Measurements from ENCODE around the gene CTSZ. TPM values are rescaled to one million over a fixed set of nuclear protein-coding genes. Genes with fewer than 3 reads are reported as not detected.

CTSZ gene
- total and polyA plus RNA-seq, 2 donors (not counting 1 experiment from before 2014, with no cell fraction given): 285 to 319 TPM

GRCh38 chr20:58945965-58946631, 61.0 kb downstream of the CTSZ start:
- no peak overlapping the region for H3K9ac ChIP-seq (ENCODE audit: low read length)
- H4K20me1 ChIP-seq (ENCODE audit: control insufficient read depth, insufficient read depth, low read length, poor library complexity, severe bottlenecking): no peaks in the 10 kb centered on the region
- no peaks in the 10 kb centered on the region for H3K79me2 ChIP-seq (ENCODE audit: control insufficient read depth, insufficient read depth, low read length)
- no peaks in the 10 kb centered on the region for H3K36me3 ChIP-seq (replicated peaks in 1 of 2; ENCODE audit: control extremely low read depth in 1 of 2, control insufficient read depth in 1 of 2, extremely low read depth in 1 of 2, insufficient read depth in 2 of 2, low read length in 1 of 2)
- H3K4me1 ChIP-seq (ENCODE audit: control insufficient read depth in 2 of 2, insufficient read depth in 2 of 2, low read length in 2 of 2): peaks cover 9% of the 10 kb centered on the region in 2 donors
- H3K4me2 ChIP-seq (replicated peaks; ENCODE audit: low read depth, low read length, poor library complexity, severe bottlenecking): peak overlapping the region; percentile 38
- intact Hi-C loops (cut with micrococcal nuclease): no loop called here
- no peak overlapping the region for H3K4me3 ChIP-seq (ENCODE audit: control extremely low read depth in 1 of 5, extremely low read depth in 1 of 5, insufficient read depth in 1 of 5, low read depth in 2 of 5, low read length in 4 of 5)
- ChIA-PET CTCF (interaction anchor here (0.6 kb wide), 1 partner anchor 13 kb away, joined by 8 read pairs; no protein-coding TSS in a partner anchor), POLR2A (no interaction called here)
- H3K27me3 Mint-ChIP-seq: no peaks in the 10 kb centered on the region
- WGBS (ENCODE audit: insufficient coverage): 98% methylated on average over 8 of the region's 10 CpGs
- H3K9me3 ChIP-seq (ENCODE audit: control extremely low read depth in 1 of 3, control insufficient read depth in 2 of 3, insufficient read depth in 1 of 3, low read length in 2 of 3): no peaks in the 10 kb centered on the region
- ATAC-seq (ENCODE audit: low read depth) (no peak), DNase-seq (peak; percentile 32)
- peaks cover 7% of the 10 kb centered on the region for H3K4me1 Mint-ChIP-seq
- no peak overlapping the region for H3K4me3 Mint-ChIP-seq
- no peak for TF ChIP-seq EZH2 (IDR thresholded peaks at IDR 0.05; ENCODE audit: borderline replicate concordance, insufficient read depth, low read depth, low read length, poor library complexity, severe bottlenecking)
- TF ChIP-seq CTCF (IDR thresholded peaks at IDR 0.05): no peak
- peaks cover 0 to 4% (median 0%) of the 10 kb centered on the region in 4 experiments for H3K27me3 ChIP-seq (replicated peaks in 1 of 4; ENCODE audit: control extremely low read depth in 1 of 4, control insufficient read depth in 3 of 4, insufficient read depth in 4 of 4, low read length in 3 of 4)
- peak overlapping the region; percentile 38 for H3K27ac Mint-ChIP-seq
- peak overlapping the region; percentile 48 for H2AFZ ChIP-seq (ENCODE audit: insufficient read depth, low read depth, low read length, poor library complexity, severe bottlenecking)
- no peaks in the 10 kb centered on the region for H3K9me3 Mint-ChIP-seq (ENCODE audit: insufficient read depth)
- no peak overlapping the region for H3K27ac ChIP-seq (ENCODE audit: low read length in 2 of 2)

Other genes with a start within 250 kb of the CTSZ start
- gene GNAS-AS1, start 156.4 kb downstream of the CTSZ start, total RNA-seq: 1.5 and 2.1 TPM in 2 replicates
- gene GNAS-AS1, start 156.4 kb downstream of the CTSZ start, polyA plus RNA-seq: 0.19 TPM in 1 of 2 replicates, not detected in the other
- 676 and 714 TPM in 2 replicates for gene GNAS, start 154.5 kb downstream of the CTSZ start, total RNA-seq
- gene GNAS, start 154.5 kb downstream of the CTSZ start, polyA plus RNA-seq: 1,181 and 1,422 TPM in 2 replicates
- 107 and 108 TPM in 2 replicates for gene NELFCD, start 26.0 kb downstream of the CTSZ start, total RNA-seq
- 80.2 and 128 TPM in 2 replicates for gene NELFCD, start 26.0 kb downstream of the CTSZ start, polyA plus RNA-seq
- 0.15 and 0.22 TPM in 2 replicates for gene TUBB1, start 12.2 kb upstream of the CTSZ start, total RNA-seq
- 0.43 and 2.0 TPM in 2 replicates for gene TUBB1, start 12.2 kb upstream of the CTSZ start, polyA plus RNA-seq
- gene ATP5F1E, start 25.1 kb upstream of the CTSZ start, total RNA-seq: 51.0 and 55.0 TPM in 2 replicates
- 22.2 and 23.8 TPM in 2 replicates for gene ATP5F1E, start 25.1 kb upstream of the CTSZ start, polyA plus RNA-seq
- gene PRELID3B, start 35.5 kb upstream of the CTSZ start, total RNA-seq: 44.5 and 46.8 TPM in 2 replicates
- 24.1 and 28.6 TPM in 2 replicates for gene PRELID3B, start 35.5 kb upstream of the CTSZ start, polyA plus RNA-seq
- 10.5 and 14.1 TPM in 2 replicates for gene ZNF831, start 156.6 kb upstream of the CTSZ start, total RNA-seq
- 1.7 and 2.4 TPM in 2 replicates for gene ZNF831, start 156.6 kb upstream of the CTSZ start, polyA plus RNA-seq